ENCODE data around the gene MINDY4. TPM values are rescaled to one million over a fixed set of nuclear protein-coding genes. Genes with fewer than 3 reads are reported as not detected.

Gene MINDY4
- total RNA-seq, 4 donors from 2014 or later, result 8.4 to 31.1 (median 20.2) TPM

DNA sequence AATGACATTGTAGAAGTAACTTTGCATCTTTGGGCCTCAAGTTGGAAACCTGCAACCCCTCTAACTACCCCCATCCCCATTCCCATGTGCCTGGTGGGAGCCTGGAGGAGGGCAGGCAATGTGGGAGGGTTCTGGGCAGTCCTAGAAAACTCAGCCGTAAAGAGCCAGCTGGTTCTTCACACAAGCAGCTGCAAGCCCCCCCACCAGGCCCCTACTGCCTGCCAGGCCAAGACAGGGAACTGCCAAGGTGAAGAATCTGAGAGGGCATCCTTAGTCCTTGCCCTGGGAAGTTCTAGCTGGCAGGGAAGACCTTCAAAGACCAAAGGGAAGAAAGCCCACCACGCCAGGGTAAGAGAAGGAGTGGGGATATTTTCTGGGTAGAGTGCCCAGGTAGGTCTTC, 31.5 kb upstream of the MINDY4 start:
- H3K27ac ChIP-seq (replicated peaks in 1 of 4), result no peak overlapping the region
- no peak for DNase-seq (ENCODE audit: extremely low spot score)
- no peaks in the 10 kb centered on the region for H3K27me3 ChIP-seq
- intact Hi-C loops (cut with DNase I), result loop anchor here (2.0 to 10.0 kb wide), 4 partner anchors 57 to 233 kb away; partner anchors contain the start of gene CRHR2
- H3K4me1 ChIP-seq, result peaks cover 5 to 9% (median 7%) of the 10 kb centered on the region in 4 donors
- no peaks in the 10 kb centered on the region for H3K9me3 ChIP-seq
- no peaks in the 10 kb centered on the region for H3K36me3 ChIP-seq
- 100% methylated on average over 1 of the region's 2 CpGs for WGBS
- TF ChIP-seq EP300 (IDR thresholded peaks at IDR 0.05), result no peak
- H3K4me3 ChIP-seq, result no peak overlapping the region

DNA sequence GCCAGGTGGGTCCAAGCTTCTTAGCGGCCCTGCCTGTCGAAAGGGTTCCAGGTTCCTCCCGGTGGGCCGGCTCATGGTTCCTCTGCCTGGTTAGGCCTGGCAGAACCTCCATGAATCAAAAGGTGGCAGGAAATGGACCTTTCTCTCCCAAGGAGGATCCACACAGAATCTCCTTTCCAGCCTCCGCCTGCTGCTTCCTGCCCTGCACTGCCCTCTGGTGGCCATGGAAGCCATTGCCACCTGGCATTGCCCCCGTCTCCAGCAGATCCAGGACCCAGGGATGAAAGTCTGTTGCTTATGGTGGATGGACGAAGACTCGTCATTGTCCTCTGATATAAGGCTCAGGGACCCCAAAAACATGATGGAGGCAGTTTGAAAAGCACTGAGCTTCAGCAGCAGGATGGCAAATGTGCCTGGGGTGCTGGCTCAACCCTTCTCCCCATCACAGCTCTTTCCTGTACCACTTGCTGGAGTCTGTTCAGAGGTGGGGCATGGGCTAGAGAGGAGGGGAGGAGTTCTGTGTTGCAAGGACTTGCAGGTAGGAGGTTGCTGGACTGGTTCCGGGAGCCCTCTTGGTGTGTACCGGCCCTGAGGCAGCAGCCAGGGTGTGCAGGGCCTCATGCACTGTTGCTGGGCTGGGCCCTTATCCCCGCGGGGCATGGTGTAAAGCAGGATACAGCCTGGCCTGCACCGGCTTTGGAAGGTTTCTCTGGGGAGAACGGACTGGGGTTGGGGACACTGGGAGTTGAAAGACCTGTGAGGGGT, 30.6 kb upstream of the MINDY4 start:
- DNase-seq (ENCODE audit: extremely low spot score), result no peak
- Histone ChIP-seq H3K27ac (replicated peaks in 1 of 4) (no peak overlapping the region), H3K27me3 (no peaks in the 10 kb centered on the region), H3K4me1 (peaks cover 5 to 12% (median 8%) of the 10 kb centered on the region in 4 donors), H3K36me3 (no peaks in the 10 kb centered on the region), H3K4me3 (no peak overlapping the region), H3K9me3 (no peaks in the 10 kb centered on the region)
- intact Hi-C loops (cut with DNase I), result loop anchor here (2.0 to 5.0 kb wide), 3 partner anchors 58 to 232 kb away; partner anchors contain the start of gene CRHR2
- WGBS, result 40% methylated on average over 11 of the region's 14 CpGs
- TF ChIP-seq EP300 (IDR thresholded peaks at IDR 0.05), result no peak
- no peak for TF ChIP-seq POLR2A (IDR thresholded peaks at IDR 0.05; ENCODE audit: low read depth)
- TF ChIP-seq POLR2AphosphoS5 (IDR thresholded peaks at IDR 0.05), result peak in 1 of 2 donors; percentile 45
- TF ChIP-seq, protein P1, sequence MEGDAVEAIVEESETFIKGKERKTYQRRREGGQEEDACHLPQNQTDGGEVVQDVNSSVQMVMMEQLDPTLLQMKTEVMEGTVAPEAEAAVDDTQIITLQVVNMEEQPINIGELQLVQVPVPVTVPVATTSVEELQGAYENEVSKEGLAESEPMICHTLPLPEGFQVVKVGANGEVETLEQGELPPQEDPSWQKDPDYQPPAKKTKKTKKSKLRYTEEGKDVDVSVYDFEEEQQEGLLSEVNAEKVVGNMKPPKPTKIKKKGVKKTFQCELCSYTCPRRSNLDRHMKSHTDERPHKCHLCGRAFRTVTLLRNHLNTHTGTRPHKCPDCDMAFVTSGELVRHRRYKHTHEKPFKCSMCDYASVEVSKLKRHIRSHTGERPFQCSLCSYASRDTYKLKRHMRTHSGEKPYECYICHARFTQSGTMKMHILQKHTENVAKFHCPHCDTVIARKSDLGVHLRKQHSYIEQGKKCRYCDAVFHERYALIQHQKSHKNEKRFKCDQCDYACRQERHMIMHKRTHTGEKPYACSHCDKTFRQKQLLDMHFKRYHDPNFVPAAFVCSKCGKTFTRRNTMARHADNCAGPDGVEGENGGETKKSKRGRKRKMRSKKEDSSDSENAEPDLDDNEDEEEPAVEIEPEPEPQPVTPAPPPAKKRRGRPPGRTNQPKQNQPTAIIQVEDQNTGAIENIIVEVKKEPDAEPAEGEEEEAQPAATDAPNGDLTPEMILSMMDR (IDR thresholded peaks at IDR 0.05), result peak; percentile 95 to 100 (median 98)

DNA sequence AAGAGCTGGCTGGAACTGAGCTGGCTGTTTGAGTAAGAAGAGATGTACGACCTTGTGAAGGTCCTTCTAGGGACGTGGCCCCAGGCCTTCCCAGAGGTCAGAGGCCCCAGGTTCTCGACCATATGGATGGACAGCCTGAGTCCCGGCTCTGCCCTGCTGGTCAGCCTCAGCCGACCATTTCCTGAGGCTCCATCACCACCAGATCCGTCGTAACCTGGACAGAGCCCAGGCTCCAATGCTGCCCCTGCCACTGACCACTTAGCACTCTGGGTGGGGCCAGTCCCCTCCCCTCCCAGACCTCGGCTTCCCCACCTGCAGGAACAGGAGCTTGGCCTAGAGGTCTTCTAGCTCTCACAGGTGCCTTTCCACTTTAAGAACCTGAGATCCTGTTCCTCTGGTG, 29.9 kb upstream of the MINDY4 start:
- Histone ChIP-seq H3K27me3 (no peaks in the 10 kb centered on the region), H3K9me3 (no peaks in the 10 kb centered on the region), H3K4me1 (peaks cover 5 to 15% (median 8%) of the 10 kb centered on the region in 4 donors), H3K36me3 (no peaks in the 10 kb centered on the region), H3K27ac (replicated peaks in 1 of 4) (no peak overlapping the region), H3K4me3 (no peak overlapping the region)
- 91% methylated on average over 8 of the region's 8 CpGs for WGBS
- intact Hi-C loops (cut with DNase I), result loop anchor here (2.0 to 5.0 kb wide), 3 partner anchors 58 to 231 kb away; partner anchors contain the start of gene CRHR2
- TF ChIP-seq, protein P1 (IDR thresholded peaks at IDR 0.05), result no peak
- no peak for TF ChIP-seq POLR2A (IDR thresholded peaks at IDR 0.05; ENCODE audit: low read depth)
- no peak for TF ChIP-seq POLR2AphosphoS5 (IDR thresholded peaks at IDR 0.05)
- TF ChIP-seq EP300 (IDR thresholded peaks at IDR 0.05), result no peak
- DNase-seq (ENCODE audit: extremely low spot score), result no peak

DNA sequence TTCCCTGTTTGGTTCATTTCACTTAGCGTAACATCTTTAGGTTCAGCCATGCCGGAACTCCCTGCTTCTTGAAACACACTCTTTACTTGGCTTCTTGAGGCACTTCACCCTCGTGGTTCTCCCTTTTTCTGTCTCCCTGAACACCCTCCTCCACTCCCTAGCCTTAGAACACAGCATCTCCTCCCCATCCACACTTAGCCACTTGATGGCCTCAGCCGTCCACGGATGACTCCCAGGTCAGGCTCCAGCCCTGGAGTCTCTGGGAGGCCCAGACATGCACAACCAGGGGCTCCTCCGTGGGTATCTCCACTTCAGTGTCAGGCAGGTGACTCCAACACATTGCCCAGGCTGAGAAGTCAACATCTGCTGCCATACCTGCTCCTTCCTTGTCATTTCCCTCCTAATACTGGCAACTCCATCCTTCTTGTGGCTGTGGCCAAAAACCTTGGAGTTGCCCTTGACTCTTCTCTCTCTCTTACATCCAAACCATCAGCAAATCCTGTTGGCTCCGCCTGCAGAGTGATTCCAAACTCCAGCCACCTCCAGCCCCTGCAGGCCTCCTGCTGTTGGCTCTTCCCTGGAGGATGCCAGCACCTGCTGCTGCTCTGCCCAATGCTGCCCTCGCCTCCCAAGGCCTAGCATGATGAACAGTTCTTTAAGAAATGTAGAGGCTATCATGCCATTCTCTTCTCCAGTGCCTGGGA, 27.7 kb upstream of the MINDY4 start:
- no peaks in the 10 kb centered on the region for H3K9me3 ChIP-seq
- no peaks in the 10 kb centered on the region for H3K27me3 ChIP-seq
- TF ChIP-seq, protein P1 (IDR thresholded peaks at IDR 0.05), result peak in 1 of 3 experiments; percentile 39
- no peak for TF ChIP-seq POLR2AphosphoS5 (IDR thresholded peaks at IDR 0.05)
- H3K36me3 ChIP-seq, result no peaks in the 10 kb centered on the region
- intact Hi-C loops (cut with DNase I), result loop anchor here (5.0 kb wide), 2 partner anchors 146 to 229 kb away; no protein-coding TSS in a partner anchor
- no peak overlapping the region for H3K4me3 ChIP-seq
- H3K27ac ChIP-seq (replicated peaks in 1 of 4), result no peak overlapping the region
- no peak for DNase-seq (ENCODE audit: extremely low spot score)
- peaks cover 5 to 15% (median 8%) of the 10 kb centered on the region in 4 donors for H3K4me1 ChIP-seq
- 72% methylated on average over 8 of the region's 8 CpGs for WGBS

DNA sequence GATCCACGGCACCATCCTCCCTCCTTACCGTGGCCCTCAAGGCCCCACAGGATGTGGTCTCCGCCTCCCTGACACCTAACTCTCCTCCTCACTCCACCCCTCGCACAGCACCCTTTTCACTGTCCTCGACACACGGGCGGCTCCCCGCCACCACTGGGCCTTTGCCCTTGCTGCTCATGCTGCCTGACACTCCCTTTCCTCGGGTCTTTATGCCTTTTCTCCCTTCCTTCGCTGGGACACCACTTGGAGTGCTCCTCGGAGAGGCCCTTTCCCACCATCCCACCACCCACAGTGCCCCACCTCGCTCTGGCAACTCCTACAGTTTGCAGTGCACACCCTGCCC, 27.2 kb upstream of the MINDY4 start:
- DNase-seq (ENCODE audit: extremely low spot score), result no peak
- Histone ChIP-seq H3K4me3 (no peak overlapping the region), H3K27me3 (no peaks in the 10 kb centered on the region), H3K4me1 (peaks cover 5 to 15% (median 8%) of the 10 kb centered on the region in 4 donors), H3K36me3 (no peaks in the 10 kb centered on the region), H3K27ac (replicated peaks in 1 of 4) (no peak overlapping the region), H3K9me3 (no peaks in the 10 kb centered on the region)
- no peak for TF ChIP-seq POLR2AphosphoS5 (IDR thresholded peaks at IDR 0.05)
- TF ChIP-seq POLR2A (IDR thresholded peaks at IDR 0.05; ENCODE audit: low read depth), result no peak
- TF ChIP-seq EP300 (IDR thresholded peaks at IDR 0.05), result no peak
- TF ChIP-seq, protein P1 (IDR thresholded peaks at IDR 0.05), result no peak
- 96% methylated on average over 12 of the region's 12 CpGs for WGBS
- intact Hi-C loops (cut with DNase I), result loop anchor here (5.0 kb wide), 2 partner anchors 147 to 228 kb away; no protein-coding TSS in a partner anchor
